Activated CD8-positive, alpha-beta memory T cell treated with anti-CD3 and anti-CD28 coated beads, Interleukin-2, amount 50 U/mL, for 24 hours (primary cell): Measurements from ENCODE around the gene BMPR1B.

ENCODE experiments used
- DNase-seq: peaks from one replicate; pipeline ENCODE4 v3.0.0-alpha.2; 2020; ENCODE audit errors: extremely low read depth

The BMPR1B gene

DNA sequence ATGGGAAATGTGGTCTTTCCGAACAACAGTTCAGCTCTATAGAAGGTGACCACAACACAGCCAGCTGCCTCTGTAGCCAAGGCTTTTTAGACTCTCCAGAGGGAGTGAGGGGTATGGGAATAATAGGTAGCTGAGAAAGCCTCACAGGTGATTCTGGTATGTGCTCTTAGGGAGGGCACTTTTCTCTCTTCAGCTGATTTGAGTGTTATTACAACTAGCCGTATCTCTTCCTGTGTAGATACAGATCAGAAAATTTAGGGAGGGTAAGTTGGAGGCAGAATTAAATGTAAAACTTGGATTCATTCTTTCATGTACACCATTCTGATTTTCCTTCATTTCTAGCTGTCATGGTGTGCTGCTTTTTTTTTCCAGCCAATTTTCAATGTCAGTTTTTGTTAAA, 154.9 kb downstream of the BMPR1B start:
- DNase-seq: no peak

DNA sequence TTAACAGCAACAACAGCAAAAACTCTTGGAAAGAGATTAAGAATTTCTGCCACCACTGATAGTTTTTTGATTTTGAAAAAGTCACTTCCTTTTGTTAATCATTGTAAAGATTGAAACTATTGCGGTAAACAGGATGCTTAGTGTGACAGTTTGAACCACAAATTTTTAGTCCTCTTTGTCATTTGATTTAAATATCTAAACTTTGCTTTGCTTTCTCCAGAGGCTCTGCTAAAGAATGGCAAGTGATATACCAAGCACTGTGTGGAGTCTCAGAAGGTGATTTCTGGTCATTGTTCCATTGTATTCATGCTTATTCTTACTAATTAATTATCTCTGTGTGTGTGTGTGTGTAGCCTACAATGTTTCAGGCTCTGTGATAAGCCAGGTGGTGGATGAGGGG, 155.6 kb downstream of the BMPR1B start:
- no peak for DNase-seq

DNA sequence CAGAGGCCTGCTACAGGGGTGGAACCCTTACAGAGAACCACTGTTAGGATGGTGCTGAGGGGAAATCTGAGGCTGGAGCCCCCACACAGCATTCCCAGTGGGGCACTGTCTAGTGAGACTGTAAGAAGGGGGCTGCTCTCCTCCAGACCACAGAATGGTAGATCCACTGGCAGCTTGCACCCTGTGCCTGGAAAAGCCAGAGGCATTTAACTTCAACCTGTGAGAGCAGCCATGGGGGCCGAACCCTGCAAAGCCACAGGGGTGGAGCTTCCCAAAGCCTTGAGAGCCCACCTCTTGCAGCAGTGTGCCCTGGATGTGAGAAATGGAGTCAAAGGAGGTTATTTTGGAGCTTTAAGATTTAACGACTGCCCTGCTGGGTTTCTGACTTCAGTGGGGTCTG, 159.4 kb downstream of the BMPR1B start:
- no peak for DNase-seq

DNA sequence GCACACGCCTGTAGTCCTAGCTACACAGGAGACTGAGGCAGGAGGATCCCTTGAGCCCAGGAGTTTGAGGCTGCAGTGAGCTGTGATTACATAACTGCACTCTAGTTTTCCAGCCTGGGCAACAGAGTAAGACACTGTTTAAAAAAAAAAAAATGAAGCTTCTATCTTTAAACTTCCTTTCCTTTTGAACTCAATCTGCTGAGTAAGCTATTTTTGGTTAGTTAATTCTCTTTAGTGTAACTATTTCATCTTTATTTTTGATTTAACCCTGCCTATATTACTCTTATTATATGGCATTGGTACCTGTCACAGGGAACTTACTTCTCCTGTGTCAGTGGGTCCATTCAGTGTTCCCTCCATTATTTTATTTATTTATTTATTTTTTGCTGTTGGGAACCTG, 160.8 kb downstream of the BMPR1B start:
- no peak for DNase-seq

DNA sequence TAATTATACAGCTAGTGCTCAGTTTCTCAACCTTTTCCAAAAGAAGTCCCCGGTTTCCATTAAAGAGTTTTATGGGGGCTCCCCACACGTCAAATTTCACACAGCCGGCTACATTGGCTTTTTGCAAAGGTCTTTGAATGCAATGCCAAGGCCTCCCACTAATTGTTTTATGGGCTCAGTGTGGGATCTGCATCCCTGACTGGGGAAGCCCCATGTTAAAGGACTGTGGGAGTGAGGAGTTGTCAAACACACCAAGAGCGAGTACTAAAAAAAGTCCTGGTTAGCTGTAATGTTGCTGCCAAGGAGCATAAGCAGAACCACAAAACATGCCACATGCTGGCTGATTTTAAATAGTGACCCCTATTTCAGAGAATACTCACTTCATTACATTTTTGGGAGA, 162.6 kb downstream of the BMPR1B start:
- no peak for DNase-seq

GRCh38 chr4:94924566-94924965, 166.8 kb downstream of the BMPR1B start:
- no peak for DNase-seq

DNA sequence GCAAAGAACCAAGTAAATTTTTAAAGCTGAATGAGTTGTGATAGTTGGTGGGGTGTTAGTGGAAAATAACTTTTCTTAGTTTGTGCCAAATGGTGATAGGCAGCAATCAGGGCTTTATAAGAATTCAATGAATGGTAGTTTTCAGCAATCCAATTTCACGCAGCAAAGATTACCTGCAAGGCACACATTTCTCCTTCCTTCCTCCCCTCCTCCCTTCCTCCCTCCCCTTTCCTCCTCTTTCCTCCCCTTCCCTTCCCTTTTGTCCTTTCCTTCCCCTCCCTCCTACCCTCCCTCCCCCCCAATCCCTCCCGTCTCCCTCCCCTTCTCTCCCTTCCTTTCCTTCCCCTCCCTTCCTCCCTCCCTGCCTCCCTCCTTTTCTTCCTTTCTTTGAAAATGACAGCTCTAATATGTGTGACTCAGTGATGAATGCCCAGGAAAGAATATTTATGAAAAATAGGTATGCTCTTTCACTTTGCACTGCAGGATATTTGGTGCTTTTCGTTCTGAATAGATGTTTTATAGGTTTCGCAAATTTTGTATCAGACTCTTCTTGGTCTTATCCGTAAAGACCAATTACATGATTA, 168.1 kb downstream of the BMPR1B start:
- DNase-seq: no peak

DNA sequence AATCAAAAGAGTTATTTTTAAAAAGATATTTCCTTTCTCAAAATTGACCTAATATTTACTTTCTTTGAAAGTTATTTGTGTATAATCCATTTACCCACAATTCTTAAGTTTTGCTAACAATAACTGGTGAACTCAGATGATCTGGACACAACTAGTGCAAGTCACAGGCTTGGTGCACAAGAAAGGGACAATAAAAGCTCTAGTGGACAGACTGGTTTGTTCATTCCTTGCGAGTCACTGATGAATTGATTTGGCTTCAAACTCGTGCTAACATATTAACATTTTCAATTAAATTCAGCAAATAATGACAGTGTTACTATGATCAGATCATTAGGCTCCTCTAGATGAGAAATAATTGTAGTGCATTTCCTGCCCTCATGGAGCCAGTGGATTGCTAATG, 169.2 kb downstream of the BMPR1B start:
- no peak for DNase-seq

DNA sequence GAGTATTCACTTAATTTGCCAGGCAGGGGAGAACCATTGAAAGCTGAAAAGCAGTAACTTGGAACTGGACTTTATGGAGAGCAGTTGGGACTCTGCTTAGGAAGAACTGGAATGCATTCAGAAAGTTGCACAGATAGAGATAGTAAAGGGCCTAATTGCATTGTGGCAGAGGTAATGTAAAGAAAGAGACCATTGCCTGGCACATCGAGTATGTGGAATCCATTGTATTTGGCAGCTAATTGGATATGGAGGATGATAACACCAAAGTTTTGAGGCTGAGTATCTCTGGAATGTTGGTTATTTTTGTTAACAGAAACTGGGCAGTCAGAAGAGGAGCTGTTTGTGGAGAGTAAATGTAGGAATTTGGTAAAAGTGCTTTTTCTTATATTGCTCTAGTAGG, 169.9 kb downstream of the BMPR1B start:
- DNase-seq: no peak

DNA sequence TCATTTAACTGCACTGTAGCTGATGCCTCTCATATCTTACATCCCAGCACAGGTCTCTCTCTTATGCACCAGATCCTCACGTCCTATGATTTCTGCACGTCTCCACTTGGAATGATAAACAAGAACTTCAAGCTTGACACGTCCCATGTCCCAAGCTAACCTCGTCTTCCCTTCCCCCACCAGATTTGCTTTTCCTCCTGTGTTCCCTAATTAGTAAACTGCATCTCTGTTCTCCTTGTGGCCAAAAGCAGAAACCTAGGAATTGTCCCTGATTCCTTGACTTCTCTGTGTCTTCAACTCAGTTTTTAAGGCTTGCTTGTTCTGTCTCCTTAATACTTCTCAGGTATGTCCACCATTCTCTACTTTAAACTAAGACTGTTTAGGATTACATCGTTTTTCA, 171.9 kb downstream of the BMPR1B start:
- no peak for DNase-seq

GRCh38 chr4:94931626-94932025, 173.9 kb downstream of the BMPR1B start:
- no peak for DNase-seq

GRCh38 chr4:94932366-94932765, 174.6 kb downstream of the BMPR1B start:
- DNase-seq: no peak

- DNase-seq: no peak
Measured at GRCh38 chr4:94933799-94934198, 176.0 kb downstream of the BMPR1B start.

- DNase-seq: no peak
Measured at GRCh38 chr4:94934201-94934600, 176.4 kb downstream of the BMPR1B start.

- no peak for DNase-seq
Measured at GRCh38 chr4:94934864-94935263, 177.1 kb downstream of the BMPR1B start.

DNA sequence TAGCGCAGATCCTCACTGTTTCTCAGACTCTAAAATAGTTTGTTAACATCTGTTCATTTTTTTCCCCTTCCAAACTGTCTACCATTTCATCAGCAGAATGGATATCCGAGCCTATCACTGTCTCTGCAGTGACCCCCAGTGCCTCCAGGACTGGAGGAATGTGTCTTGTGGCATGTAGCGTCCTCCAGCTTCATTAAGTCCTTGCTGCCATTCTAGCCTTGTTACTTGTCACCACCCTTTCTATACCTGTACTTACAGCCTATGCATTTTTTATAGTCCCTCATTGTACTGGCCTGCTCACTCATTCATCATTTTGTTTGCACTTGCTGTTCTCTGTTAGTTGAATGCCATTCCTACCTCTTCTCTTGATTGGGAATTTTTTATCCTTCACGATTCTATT, 179.1 kb downstream of the BMPR1B start:
- no peak for DNase-seq

- no peak for DNase-seq
Measured at GRCh38 chr4:94939791-94940519, 182.2 kb downstream of the BMPR1B start.

GRCh38 chr4:94940520-94940908, 182.8 kb downstream of the BMPR1B start:
- DNase-seq: no peak

DNA sequence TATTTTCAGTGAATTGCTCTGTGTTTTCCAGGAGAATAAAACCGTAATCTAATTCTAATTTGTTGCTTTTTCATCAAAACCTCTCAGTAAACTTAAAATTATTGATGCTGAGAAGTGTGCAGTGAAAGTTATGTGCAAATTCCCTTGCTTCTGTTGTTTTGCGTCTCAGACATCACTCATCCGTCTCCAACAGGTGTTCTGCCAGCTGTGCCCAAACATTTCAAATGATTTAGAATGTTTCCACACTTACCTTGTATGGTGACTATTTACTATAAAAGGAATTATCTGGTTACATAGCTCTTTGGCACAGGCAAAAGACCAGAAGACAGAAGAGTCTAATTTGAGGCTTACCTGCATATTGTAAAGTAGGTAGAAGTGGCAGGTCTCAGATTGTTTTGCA, 184.0 kb downstream of the BMPR1B start:
- DNase-seq: no peak

- no peak for DNase-seq
Measured at GRCh38 chr4:94944726-94945125, 187.0 kb downstream of the BMPR1B start.

GRCh38 chr4:94947681-94948108, 189.9 kb downstream of the BMPR1B start:
- no peak for DNase-seq

DNA sequence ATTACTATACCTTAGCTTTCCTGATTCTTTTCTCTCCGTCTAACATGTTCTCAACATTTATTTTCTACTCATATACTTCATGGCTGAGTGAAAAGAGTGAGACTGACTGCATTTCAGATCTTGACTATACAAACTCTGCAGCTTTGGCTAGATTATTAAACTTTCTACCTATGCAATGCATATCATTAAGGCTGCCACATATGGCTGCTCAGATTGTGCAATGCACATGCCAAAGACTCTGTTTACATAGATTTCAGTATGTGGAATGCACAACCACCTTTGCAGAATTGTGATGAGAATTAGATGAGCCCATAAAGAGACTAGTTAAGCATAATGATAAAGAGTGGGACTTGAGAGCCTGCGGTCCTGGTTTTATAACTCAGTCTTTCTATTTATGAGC, 196.5 kb downstream of the BMPR1B start:
- DNase-seq: no peak

DNA sequence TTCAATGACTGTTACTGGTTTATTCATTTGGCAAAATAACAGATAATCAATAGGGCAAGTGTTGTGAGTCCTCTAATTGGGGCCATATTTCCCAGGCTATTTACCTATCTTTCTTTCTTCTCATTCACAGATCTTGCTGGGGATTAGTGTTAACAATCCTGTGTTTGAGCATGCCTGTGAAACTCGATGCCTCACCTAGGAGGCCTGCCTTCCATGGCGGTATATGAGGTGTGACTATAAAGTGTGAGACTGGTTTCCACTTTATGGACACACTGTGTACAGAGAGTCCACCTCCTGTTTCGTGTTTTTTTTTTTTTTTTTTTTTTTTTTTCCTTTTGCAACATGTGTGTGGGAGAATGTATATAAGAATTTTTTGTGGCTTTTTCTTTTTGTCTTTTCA, 199.3 kb downstream of the BMPR1B start:
- no peak for DNase-seq

DNA sequence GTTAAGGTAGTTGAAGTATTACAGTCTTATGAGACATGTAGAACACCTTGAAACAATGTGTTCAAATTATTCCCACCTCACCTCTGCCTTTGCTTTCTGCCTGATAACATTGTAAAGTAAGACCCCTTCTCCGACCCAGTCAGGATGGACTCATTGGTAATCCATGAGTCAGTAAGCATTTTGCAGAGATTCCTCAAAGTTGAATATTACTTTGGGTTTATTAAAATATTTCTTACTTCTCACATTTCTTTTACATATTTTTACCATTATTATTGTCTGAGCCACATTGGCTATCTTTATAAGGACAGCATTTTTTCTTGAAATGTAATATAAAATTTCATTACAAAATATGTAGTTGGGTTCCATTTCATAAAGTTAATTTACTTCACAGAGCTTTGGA, 201.6 kb downstream of the BMPR1B start:
- no peak for DNase-seq
